Measurements from ENCODE around the gene ATRNL1.

The ATRNL1 gene

DNA sequence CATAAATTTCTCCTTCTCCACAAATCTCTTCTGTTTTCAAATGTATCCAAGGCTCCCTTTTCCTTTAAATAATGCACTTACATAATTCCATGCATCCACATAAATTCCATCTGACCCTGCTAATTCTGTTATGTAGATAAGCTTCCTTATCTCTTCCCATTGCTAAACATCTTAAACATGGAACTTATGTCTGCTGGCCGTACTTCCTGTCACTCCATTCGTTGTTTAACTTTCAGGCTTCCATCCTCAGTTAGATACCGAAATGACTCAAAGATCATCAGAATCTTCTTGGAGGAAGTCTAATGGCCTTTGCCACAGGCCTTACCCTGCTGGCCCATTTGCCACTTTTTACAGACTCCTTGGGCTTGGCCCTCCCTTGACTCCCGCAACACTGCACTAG lies 848.9 kb downstream of the ATRNL1 start:
- no peak overlapping the region for H3K4me3 ChIP-seq (ENCODE audit: low read depth, low read length)

DNA sequence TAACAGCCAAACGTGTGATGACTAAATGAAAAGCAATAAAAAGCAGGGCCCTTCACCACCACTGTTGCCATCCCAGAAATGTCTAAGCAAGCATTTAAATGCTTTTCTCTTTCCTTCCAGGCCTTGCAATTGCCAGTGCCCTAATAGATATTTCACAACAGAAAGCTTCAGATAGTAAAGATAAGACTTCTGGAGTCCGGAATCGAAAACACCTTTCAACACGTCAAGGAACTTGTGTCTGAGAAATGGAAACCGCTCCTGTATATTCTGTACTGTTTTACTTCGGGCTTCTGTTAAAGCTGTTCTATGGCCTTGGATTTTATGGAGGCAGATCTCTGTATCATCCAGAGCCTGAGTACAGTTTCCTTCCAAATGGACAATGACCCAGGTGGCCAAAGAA lies 851.4 kb downstream of the ATRNL1 start:
- no peak overlapping the region for H3K4me3 ChIP-seq (ENCODE audit: low read depth, low read length)

DNA sequence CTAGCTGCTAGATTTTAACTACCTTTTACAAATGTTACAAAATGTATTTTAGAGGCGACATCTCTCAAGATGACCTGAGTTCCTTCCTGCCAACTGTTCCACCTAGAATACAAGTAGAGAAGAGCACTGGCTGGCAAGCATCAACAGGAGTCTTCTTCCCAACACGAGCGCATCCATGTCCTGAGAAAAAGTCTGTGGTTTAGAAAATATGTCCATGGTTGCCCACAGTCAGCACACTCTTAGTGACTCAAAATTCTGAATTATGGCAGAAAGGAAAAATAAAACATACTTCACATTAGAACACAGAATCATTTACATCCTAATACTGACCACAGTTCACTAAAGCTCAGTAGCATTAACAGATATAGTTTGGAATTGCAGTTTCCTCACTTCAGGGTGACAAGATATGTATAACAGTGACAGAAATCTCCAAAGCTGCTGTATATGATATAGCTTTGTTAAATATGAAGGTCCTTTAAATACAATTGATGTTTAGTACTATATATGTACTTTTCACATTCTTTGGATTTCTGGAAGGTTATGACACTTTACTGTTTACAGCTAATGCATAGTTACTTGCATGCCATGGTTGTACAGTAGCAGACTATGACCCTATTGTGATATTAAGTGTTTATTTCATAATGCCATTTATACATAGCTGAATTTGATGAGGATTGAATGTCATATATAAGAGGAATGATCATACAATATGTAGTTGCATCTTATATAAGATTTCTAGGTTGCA lies 852.7 kb downstream of the ATRNL1 start:
- H3K4me3 ChIP-seq (ENCODE audit: low read depth, low read length): no peak overlapping the region

DNA sequence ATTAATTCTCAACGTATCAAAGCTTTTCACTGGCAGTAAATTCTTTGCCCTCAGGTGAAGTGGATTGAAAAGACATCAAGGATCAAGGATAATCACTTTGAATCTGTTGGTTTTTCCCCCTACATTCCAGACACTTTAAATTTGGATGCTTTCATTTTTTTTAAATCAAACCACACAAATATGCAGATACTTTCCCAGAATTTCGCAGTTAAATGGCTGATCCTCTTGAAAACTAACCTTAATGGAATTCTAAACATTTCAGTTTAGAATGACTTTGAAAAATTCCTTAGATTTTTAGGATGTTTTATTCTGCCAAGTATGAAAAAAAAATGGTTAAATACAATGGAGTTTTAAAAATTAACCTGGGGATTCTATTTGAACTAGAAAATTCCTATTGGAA lies 853.9 kb downstream of the ATRNL1 start:
- H3K4me3 ChIP-seq (ENCODE audit: low read depth, low read length): no peak overlapping the region

DNA sequence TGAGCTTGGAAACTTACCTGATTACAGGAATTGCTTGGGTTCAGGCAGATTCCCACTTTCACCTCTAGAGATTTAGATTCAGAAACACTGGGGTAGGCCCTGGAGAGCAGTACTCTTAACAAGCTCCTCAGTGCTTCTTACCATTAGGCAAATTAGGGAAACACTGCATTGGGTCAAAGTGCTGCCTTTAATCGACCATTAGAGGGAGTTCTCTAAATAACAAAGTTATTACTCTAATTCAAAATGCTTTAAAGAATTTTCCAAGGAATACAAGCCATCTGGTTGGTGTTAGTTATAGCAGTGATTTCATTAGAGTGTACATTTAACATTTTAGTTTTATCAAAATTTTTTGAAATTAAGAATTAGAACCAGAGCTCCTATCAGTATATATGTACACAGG lies 855.3 kb downstream of the ATRNL1 start:
- no peak overlapping the region for H3K4me3 ChIP-seq (ENCODE audit: low read depth, low read length)

DNA sequence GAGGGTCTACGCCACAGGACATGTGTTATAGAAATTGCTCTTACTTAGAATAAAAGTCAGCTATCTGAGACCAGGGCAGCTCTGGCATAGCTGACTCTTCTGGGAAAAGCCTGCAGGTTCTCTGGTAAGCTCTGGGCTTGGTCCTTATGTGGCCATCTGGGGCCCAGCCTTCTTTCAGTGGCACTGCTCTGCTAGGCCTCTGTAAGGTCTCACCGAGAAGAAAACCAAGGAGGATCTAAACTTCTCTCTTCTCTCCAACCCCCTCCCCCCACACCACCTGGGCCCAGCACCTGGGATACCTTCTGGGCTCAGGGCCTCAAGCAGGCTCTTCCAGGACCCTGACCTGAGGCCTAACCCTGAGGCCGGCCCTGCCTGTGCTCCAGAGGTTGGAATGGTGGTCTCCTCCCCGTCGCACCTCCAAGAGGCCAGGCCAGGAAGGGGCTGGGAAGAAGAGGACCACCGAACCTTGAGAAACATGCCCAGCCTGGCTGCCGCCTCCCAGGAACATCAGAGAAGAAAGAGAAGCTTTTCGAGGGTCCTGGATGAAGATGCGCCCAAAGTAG lies 856.2 kb downstream of the ATRNL1 start:
- H3K4me3 ChIP-seq (ENCODE audit: low read depth, low read length): no peak overlapping the region

DNA sequence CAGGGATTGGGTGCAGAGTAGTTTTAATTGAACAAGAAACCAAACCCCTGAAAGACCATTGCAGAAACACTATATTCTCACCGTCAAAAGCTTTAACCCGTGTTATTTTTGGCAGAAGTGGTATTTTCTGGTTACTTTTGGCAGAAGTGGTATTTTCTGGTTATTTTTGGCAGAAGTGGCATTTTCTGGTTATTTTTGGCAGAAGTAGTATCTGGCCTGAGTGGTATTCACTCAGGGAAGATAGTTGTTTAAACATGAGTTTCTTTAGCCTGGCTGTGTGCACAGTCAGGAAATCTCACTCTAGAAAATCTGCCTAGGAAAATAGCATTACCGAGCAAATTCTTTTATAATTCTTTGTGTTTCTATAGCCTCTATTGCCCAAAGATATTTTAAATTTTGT lies 857.2 kb downstream of the ATRNL1 start:
- H3K4me3 ChIP-seq (ENCODE audit: low read depth, low read length): no peak overlapping the region

DNA sequence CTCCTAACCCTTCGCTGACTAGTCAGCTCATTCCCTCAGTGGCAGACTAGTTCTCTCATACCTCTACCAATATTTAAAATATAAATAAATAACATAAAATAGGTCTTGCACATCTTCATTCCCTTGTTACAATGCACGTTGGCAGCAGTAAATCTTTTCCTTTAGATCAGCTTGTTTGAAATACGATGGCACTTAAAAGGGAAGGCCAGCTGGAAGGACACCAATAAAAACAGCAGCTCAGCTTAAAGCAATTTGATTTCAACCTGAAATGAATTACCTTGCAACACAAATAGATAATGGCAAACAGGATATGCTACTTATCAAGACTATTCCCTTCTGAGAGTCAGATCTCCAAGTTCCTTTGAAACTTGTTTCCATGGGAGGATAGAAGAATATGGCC lies 858.1 kb downstream of the ATRNL1 start:
- no peak overlapping the region for H3K4me3 ChIP-seq (ENCODE audit: low read depth, low read length)

DNA sequence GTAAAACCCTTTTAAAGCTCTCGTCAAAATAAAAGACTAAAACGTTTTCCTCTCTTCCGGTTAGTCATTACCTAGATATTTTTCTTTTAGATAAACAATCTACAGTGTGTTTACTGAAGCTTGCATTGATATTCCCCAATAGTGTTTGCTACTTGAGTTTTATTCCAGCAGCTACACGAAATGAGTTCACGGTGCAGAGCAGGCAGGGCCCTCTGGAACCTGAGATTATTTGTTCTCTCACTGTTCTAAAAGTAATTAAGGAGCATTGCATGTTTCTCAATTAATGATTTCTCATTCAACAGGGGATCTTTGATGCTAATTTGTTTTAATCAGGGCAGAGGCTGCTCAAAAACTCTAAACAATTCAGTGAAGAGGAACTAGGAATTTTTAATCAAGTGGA lies 860.1 kb downstream of the ATRNL1 start:
- no peak overlapping the region for H3K4me3 ChIP-seq (ENCODE audit: low read depth, low read length)

DNA sequence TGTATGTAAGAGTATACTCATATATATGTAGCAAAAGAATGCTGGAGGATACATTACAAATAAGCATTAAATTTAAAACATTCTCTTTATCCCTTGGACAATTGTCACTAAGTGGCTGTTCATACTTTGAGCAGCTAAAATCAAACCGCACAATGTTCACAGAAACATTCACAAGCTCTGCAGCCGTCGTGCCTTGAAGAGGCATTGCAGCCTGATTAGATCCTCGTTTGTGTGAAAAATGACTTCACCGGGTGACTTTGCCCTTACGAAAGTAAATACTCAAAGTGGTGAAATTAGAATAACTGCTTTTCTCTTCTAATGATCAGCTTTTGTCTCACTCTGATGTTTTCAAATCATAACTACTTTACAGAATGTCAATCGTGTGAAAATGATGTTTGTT lies 860.8 kb downstream of the ATRNL1 start:
- no peak overlapping the region for H3K4me3 ChIP-seq (ENCODE audit: low read depth, low read length)

DNA sequence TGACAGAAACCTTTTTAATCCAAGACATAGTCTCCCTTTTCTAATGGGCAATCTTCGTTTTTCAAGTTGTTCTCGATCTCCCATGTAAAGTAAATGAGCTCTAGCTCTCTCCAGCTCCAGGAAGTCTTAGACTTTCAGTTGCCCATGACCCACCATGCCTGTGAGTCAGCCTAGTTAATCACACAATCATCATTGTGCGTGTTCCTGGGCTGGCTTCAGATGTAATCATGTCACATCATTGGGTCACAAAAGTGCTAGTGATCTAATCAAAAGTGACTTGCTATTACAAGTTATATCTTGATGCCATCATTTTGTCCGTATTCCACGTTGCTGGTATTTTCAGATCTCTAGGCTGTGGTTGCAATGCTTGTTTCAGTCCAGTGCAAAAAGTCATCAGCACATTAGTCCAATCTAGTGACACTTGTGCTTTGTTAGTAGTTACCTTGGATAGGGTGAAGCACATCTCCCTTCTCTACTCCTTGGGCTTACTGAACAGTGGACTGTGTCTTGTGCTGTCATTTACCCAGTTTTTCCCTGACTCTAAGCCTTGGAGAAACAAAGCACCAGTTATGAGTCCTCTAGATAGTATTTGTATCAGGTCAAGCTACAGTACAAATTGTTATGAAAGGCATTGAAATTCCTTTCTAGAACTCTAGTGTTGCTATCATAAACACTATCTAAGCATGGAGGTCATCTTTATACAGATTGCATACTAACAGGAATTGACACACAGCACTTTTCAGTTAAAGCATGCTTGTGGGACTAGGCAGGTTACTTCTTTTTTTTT lies 863.3 kb downstream of the ATRNL1 start:
- no peak overlapping the region for H3K4me3 ChIP-seq (ENCODE audit: low read depth, low read length)

DNA sequence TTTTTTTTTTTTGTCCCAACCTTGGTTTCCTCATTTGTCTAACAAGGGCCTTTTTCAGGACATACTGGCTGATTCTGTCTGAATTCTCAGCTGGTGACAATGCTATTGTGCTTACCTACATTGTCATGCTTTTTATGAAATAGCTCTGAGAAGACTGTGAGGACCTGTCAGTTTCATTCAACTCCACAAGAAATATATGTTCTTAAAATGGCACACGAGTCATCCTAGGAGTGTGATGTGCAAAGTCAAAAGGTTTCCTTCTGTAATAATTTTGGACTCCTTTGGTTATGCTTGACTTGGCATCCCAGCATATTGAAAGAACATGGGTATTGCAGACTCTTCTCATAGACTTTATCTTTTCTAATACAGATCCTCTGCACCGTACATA lies 863.8 kb downstream of the ATRNL1 start:
- H3K4me3 ChIP-seq (ENCODE audit: low read depth, low read length): no peak overlapping the region

DNA sequence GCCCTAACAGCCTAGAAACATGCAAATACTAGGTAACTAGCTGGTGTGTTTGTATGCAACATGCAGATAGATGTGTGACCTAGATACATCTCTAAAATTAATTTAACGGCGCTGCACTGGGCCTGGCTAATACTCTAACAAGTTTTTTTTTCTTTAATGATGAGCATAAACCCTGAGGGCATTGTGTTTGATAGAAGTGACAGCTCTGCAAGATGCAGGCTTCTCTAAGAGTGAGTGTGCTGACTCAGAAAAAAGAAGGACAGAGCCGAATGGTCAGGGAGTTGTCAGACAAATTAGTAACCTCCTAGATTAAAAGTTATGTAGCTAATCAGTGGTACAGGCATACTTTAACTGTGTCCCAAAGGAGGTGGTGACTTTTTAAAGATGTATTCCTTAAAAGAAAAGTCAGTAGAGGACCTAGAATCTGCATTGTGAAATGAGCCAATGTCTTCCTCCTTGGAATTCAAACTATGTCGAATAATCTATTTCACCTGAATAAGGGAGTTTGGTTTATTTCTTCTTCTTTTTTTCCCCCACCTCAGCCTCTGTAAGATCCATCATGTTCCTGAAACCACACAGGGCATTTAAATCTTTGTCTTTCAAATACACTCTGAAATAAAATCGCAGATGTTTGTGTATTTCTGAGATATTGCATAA lies 864.7 kb downstream of the ATRNL1 start:
- H3K4me3 ChIP-seq (ENCODE audit: low read depth, low read length): no peak overlapping the region

DNA sequence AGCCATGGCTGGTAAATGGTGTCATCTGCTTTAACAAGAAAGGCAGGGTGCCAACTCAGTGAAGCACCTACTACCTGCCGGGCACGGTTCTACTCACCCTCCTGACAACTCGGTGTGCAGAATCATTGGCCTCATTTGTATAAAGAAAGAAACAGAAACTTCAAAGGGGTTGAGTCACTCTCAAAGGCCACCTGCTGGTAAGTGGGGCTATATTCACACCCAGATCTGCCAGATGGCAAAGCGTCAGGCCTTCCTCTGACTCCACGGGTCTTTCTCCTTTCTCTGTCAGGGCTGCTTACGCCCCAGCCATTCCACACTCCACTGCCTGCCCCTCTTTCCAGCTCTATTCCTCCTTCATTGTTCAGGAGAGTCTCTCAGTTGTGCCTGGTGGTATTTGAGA lies 870.7 kb downstream of the ATRNL1 start:
- H3K4me3 ChIP-seq (ENCODE audit: low read depth, low read length): no peak overlapping the region

DNA sequence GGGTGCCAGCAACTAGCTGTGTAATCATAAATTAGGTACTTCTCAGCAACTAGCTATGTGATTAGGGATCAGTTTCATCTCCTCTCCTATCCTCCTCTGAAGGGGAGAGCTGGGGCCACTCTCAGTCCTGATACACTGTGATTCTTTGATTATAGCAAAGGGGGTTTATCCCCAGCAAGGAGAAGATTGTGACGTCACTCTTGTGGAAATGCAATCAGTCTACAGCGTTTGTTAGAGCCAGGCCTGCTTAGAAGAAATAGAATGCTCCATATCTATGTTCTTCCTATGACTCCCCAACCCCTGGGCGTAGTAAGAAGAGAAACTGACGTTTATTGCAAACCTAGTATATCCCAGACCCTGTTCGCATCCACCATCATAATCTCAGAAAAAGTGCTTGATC lies 871.7 kb downstream of the ATRNL1 start:
- no peak overlapping the region for H3K4me3 ChIP-seq (ENCODE audit: low read depth, low read length)

DNA sequence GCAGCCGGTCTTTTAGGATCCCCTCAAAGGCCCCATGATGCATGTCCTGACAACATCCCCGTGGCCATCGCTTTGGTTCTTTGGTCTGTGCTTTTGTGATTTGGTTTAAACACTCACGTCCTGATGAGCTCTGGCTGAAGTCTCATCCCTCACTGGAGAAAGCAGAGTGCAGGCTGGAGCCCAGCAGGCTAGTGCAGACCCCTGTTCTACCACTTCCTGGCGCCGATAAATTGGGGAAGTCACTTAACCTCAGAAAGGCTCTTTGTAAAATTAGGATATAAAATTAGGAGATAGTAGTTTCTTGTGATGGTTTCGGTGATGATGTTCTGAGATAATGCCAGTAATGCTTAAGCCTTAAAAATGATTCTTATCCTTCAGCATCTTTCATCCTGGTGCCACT lies 872.2 kb downstream of the ATRNL1 start:
- H3K4me3 ChIP-seq (ENCODE audit: low read depth, low read length): no peak overlapping the region

DNA sequence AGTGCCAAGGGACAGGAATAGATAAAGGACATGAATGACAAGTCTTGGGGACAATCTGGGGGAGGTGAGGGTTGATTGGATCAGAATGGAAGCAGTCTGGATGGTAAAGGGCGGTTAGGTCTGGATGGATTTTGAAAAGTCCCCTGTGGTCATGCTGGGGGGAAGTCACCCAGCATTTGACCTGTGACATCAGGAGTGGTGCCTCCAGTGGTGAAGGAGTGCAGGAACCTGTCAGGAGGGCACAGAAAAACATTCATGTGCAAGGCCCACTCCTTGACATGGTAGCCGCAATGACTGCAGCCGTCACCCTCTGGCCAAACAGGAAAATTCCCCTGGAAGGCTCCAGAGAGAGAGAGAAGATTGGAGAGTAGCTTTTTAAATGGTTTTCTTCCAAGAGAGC lies 875.1 kb downstream of the ATRNL1 start:
- H3K4me3 ChIP-seq (ENCODE audit: low read depth, low read length): no peak overlapping the region

DNA sequence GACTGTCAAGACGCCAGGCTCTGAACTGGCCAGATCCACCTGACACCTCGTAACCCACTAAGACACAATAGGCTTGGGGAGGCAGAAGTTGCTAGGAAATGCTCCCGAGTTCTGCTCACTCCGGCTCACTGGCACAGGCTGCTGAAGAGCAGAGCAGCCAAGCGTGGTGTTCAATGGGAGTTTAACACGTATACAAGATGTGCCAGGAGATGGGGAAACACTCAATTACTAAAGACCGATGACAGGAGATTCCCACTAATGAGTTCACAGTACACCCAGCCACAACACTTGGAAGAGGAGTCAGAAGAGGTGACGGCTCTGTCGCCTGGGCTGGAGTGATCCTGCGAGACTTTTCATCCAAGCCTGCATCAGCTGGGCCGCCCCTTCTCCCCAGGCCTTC lies 876.4 kb downstream of the ATRNL1 start:
- H3K4me3 ChIP-seq (ENCODE audit: low read depth, low read length): no peak overlapping the region

DNA sequence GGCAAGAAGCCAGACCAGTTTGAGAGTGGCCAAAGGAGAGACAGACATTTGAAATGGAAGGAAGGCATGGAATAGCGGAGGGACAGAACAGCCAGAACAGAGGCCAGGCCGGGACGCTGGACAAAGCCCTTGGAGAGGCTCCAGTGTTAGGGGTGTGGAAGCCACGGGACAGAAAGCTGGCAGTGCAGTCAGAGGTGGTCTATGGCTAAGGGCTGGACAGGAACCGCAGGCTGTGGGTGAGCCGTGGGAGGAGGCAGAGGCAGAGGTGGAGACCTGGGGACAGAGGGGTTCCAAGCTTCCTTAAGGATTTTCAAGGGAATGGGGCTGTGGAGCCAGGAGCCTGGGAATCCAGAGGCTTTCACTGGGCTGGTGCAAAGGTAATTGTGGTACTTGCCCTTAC lies 878.8 kb downstream of the ATRNL1 start:
- H3K4me3 ChIP-seq (ENCODE audit: low read depth, low read length): no peak overlapping the region

DNA sequence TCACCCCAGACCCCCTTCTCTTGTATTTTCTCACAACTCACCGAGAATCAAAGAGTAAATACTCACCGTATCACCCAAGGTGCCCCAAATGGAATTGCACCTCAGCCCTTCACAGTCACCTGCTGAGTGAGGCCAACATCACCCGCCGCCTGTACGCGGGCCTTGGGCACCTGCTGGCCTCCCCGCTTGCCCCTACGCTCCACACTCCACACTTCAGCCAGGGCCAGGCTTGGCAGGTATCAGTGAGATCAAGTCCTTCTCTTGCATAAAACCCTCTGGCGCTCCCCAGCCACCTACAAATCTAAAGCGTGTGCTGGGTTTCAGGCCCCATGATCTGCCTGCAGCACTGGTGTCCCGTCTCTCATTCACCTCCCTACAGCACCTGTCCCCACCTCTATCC lies 879.3 kb downstream of the ATRNL1 start:
- H3K4me3 ChIP-seq (ENCODE audit: low read depth, low read length): no peak overlapping the region

DNA sequence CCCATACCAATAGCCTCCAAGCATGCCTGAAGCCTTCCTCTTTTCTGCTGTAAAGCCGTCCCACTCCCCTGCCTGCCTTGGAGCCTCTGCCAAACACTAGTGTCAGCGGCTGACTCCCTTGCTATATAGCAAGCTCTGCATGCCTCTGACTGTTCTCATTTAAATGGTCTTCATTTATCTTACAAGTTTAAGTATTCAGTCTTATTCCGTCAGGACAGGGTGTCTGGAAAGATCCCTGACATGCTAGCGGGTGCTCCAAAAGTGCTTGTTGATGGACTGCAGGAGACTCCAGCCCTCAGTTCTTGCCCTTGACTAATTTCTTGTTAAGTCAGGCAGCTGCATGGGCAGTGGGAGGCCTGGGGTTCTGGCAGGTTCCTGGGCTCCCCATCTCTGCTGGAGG lies 881.2 kb downstream of the ATRNL1 start:
- no peak overlapping the region for H3K4me3 ChIP-seq (ENCODE audit: low read depth, low read length)

All from iPS-11a (cell line).